Measurements from ENCODE around the gene SLC36A1.

SLC36A1 gene

DNA sequence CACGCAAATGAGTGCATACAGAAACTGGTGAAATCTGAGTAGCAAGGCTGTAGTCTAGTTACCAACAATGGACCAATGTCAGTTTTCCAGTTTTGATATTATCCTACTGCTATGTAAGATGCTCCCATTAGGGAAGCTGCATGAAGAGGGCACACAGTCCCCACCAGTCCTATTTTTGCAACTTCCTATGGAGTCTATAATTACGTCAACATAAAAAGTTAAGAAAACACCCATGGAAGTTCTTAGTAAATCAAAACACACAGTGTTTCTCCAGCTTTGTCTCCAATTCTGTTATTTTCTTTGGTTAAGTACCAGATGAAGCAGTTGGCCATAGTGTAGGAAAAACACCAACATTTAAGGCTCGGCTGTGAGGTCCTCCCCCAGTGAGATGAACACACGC lies 85.0 kb downstream of the SLC36A1 start:
- DNase-seq (no peak), ATAC-seq (ENCODE audit: insufficient read depth, low read depth) (no peak)
- Histone ChIP-seq H3K36me3 (ENCODE audit: insufficient read depth, low read length) (no peaks in the 10 kb centered on the region), H3K27ac (ENCODE audit: low read length) (no peak overlapping the region), H3K4me3 (ENCODE audit: low read depth in 1 of 2, low read length in 2 of 2) (no peak overlapping the region), H3K9ac (ENCODE audit: low read depth, low read length) (no peak overlapping the region), H3K79me2 (ENCODE audit: insufficient read depth, low read length) (no peaks in the 10 kb centered on the region), H3K4me1 (ENCODE audit: insufficient read depth, low read length) (no peaks in the 10 kb centered on the region), H4K20me1 (ENCODE audit: insufficient read depth, low read length) (no peaks in the 10 kb centered on the region), H3K27me3 (ENCODE audit: insufficient read depth, low read length, poor library complexity) (peaks cover 22% of the 10 kb centered on the region), H3K4me2 (ENCODE audit: insufficient read depth, low read length) (no peak overlapping the region), H3K9me3 (ENCODE audit: insufficient read depth, low read length, severe bottlenecking) (no peaks in the 10 kb centered on the region), H2AFZ (ENCODE audit: low read depth, low read length) (no peak overlapping the region)
- TF ChIP-seq EZH2 (IDR thresholded peaks at IDR 0.05; ENCODE audit: borderline replicate concordance, low read depth, low read length, severe bottlenecking), result no peak
- TF ChIP-seq, protein P1, sequence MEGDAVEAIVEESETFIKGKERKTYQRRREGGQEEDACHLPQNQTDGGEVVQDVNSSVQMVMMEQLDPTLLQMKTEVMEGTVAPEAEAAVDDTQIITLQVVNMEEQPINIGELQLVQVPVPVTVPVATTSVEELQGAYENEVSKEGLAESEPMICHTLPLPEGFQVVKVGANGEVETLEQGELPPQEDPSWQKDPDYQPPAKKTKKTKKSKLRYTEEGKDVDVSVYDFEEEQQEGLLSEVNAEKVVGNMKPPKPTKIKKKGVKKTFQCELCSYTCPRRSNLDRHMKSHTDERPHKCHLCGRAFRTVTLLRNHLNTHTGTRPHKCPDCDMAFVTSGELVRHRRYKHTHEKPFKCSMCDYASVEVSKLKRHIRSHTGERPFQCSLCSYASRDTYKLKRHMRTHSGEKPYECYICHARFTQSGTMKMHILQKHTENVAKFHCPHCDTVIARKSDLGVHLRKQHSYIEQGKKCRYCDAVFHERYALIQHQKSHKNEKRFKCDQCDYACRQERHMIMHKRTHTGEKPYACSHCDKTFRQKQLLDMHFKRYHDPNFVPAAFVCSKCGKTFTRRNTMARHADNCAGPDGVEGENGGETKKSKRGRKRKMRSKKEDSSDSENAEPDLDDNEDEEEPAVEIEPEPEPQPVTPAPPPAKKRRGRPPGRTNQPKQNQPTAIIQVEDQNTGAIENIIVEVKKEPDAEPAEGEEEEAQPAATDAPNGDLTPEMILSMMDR (IDR thresholded peaks at IDR 0.05; ENCODE audit: borderline replicate concordance, extremely low read depth, low read length, poor library complexity, severe bottlenecking), result no peak

- Histone ChIP-seq H3K9ac (ENCODE audit: low read depth, low read length) (no peak overlapping the region), H3K79me2 (ENCODE audit: insufficient read depth, low read length) (no peaks in the 10 kb centered on the region), H3K4me3 (ENCODE audit: low read depth in 1 of 2, low read length in 2 of 2) (no peak overlapping the region), H2AFZ (ENCODE audit: low read depth, low read length) (no peak overlapping the region), H3K4me2 (ENCODE audit: insufficient read depth, low read length) (no peak overlapping the region), H3K9me3 (ENCODE audit: insufficient read depth, low read length, severe bottlenecking) (no peaks in the 10 kb centered on the region), H3K27me3 (ENCODE audit: insufficient read depth, low read length, poor library complexity) (peaks cover 29% of the 10 kb centered on the region), H3K4me1 (ENCODE audit: insufficient read depth, low read length) (no peaks in the 10 kb centered on the region), H3K36me3 (ENCODE audit: insufficient read depth, low read length) (no peaks in the 10 kb centered on the region), H3K27ac (ENCODE audit: low read length) (no peak overlapping the region), H4K20me1 (ENCODE audit: insufficient read depth, low read length) (no peaks in the 10 kb centered on the region)
- DNase-seq (no peak), ATAC-seq (ENCODE audit: insufficient read depth, low read depth) (no peak)
- TF ChIP-seq, protein P1 (IDR thresholded peaks at IDR 0.05; ENCODE audit: borderline replicate concordance, extremely low read depth, low read length, poor library complexity, severe bottlenecking), result no peak
- no peak for TF ChIP-seq EZH2 (IDR thresholded peaks at IDR 0.05; ENCODE audit: borderline replicate concordance, low read depth, low read length, severe bottlenecking)
Measured at GRCh38 chr5:151534350-151534749, 86.9 kb downstream of the SLC36A1 start.

DNA sequence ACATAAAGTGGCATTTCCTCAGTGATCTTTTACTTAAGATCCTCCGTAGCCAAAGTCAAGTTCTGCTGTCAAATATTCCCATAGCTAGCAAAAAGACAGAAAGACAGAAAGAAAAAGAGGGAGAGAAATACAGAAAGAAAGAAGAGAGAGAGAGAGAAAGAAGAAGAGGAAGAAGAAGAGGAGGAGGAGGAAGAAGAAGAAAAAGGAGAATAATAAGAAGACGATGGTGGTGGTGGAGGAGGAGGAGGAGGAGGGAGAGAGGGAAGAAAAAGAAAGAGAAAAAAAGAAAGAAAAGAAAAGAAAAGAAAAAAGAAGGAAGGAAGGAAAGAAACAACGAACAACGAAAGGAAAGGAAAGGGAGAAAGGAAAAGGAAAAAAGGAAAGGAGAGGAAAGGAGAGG lies 89.6 kb downstream of the SLC36A1 start:
- H4K20me1 ChIP-seq (ENCODE audit: insufficient read depth, low read length), result no peaks in the 10 kb centered on the region
- H3K4me1 ChIP-seq (ENCODE audit: insufficient read depth, low read length), result no peaks in the 10 kb centered on the region
- H3K36me3 ChIP-seq (ENCODE audit: insufficient read depth, low read length), result no peaks in the 10 kb centered on the region
- no peak for TF ChIP-seq EZH2 (IDR thresholded peaks at IDR 0.05; ENCODE audit: borderline replicate concordance, low read depth, low read length, severe bottlenecking)
- TF ChIP-seq, protein P1 (IDR thresholded peaks at IDR 0.05; ENCODE audit: borderline replicate concordance, extremely low read depth, low read length, poor library complexity, severe bottlenecking), result no peak
- H3K79me2 ChIP-seq (ENCODE audit: insufficient read depth, low read length), result no peaks in the 10 kb centered on the region
- H3K9me3 ChIP-seq (ENCODE audit: insufficient read depth, low read length, severe bottlenecking), result no peaks in the 10 kb centered on the region
- H3K4me3 ChIP-seq (ENCODE audit: low read depth in 1 of 2, low read length in 2 of 2), result no peak overlapping the region
- DNase-seq (no peak), ATAC-seq (ENCODE audit: insufficient read depth, low read depth) (no peak)
- no peak overlapping the region for H3K4me2 ChIP-seq (ENCODE audit: insufficient read depth, low read length)
- peaks cover 35% of the 10 kb centered on the region for H3K27me3 ChIP-seq (ENCODE audit: insufficient read depth, low read length, poor library complexity)
- no peak overlapping the region for H2AFZ ChIP-seq (ENCODE audit: low read depth, low read length)
- H3K27ac ChIP-seq (ENCODE audit: low read length), result no peak overlapping the region
- H3K9ac ChIP-seq (ENCODE audit: low read depth, low read length), result no peak overlapping the region

GRCh38 chr5:151541571-151541970 lies 94.2 kb downstream of the SLC36A1 start:
- no peaks in the 10 kb centered on the region for H3K79me2 ChIP-seq (ENCODE audit: insufficient read depth, low read length)
- H3K27ac ChIP-seq (ENCODE audit: low read length), result no peak overlapping the region
- no peak for TF ChIP-seq EZH2 (IDR thresholded peaks at IDR 0.05; ENCODE audit: borderline replicate concordance, low read depth, low read length, severe bottlenecking)
- TF ChIP-seq, protein P1 (IDR thresholded peaks at IDR 0.05; ENCODE audit: borderline replicate concordance, extremely low read depth, low read length, poor library complexity, severe bottlenecking), result no peak
- ATAC-seq (ENCODE audit: insufficient read depth, low read depth), result no peak
- H2AFZ ChIP-seq (ENCODE audit: low read depth, low read length), result no peak overlapping the region
- no peak overlapping the region for H3K9ac ChIP-seq (ENCODE audit: low read depth, low read length)
- H3K4me2 ChIP-seq (ENCODE audit: insufficient read depth, low read length), result no peak overlapping the region
- H3K36me3 ChIP-seq (ENCODE audit: insufficient read depth, low read length), result no peaks in the 10 kb centered on the region
- H3K27me3 ChIP-seq (ENCODE audit: insufficient read depth, low read length, poor library complexity), result peaks cover 15% of the 10 kb centered on the region
- H3K4me1 ChIP-seq (ENCODE audit: insufficient read depth, low read length), result no peaks in the 10 kb centered on the region
- no peaks in the 10 kb centered on the region for H3K9me3 ChIP-seq (ENCODE audit: insufficient read depth, low read length, severe bottlenecking)
- H3K4me3 ChIP-seq (ENCODE audit: low read depth in 1 of 2, low read length in 2 of 2), result no peak overlapping the region
- no peaks in the 10 kb centered on the region for H4K20me1 ChIP-seq (ENCODE audit: insufficient read depth, low read length)
- no peak for DNase-seq

All from DND-41 (cell line).